Measurements from ENCODE around the gene SPIRE1.

Gene SPIRE1

DNA sequence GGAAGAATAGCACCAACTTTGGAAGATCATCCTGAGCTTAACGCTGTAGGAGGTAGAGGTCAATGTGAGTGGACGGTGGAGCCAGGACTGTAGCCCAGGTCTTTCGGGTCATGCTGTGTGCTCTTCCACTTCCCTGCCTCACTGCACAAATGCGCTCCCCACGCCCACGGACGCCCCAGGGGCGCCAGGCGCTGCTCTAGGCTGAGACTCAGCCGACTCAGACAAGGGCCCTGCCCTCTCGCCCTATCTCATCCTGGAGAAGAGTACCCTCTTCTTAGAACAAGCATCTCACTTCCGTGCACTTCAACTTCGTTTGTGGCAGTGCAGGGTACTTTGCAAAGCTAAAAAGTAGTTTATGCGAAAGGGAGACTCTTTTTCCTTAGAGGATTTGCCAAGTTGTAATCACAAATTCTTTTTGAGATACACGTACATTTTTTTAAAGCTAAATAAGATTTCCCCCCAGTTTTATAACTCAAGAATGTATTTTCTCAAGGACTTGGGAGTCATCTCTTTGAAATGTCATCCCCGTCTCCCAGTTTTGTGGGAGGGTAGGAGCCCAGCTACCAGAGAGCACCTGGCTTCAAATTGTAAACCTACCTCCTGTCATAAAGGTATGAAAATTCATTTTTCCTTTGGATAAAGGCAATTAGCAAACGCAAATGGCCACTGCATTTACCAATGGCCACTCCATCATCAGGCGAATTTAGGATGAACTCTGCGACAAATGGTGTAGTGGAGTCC is 251.4 kb downstream of the SPIRE1 start:
- peak; percentile 33 for DNase-seq

DNA sequence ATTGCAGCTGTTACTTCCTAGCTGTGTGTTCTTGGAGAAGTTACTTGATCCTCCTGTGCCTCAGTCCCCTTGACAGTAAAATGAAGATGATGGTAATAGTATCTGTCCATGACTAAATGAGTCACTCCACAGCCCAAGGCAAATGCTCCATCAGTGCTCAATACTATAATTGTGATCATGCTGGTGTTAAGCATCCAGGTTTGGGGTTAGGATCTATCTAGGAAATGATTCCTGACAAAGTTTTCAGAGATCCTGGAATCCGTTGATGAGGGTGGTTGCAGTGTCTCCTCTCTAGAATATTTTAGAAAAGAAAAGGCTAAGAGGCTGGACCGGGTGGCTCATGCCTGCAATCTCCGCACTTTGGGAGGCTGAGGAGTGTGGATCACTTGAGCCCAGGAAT is 252.8 kb downstream of the SPIRE1 start:
- DNase-seq = no peak

DNA sequence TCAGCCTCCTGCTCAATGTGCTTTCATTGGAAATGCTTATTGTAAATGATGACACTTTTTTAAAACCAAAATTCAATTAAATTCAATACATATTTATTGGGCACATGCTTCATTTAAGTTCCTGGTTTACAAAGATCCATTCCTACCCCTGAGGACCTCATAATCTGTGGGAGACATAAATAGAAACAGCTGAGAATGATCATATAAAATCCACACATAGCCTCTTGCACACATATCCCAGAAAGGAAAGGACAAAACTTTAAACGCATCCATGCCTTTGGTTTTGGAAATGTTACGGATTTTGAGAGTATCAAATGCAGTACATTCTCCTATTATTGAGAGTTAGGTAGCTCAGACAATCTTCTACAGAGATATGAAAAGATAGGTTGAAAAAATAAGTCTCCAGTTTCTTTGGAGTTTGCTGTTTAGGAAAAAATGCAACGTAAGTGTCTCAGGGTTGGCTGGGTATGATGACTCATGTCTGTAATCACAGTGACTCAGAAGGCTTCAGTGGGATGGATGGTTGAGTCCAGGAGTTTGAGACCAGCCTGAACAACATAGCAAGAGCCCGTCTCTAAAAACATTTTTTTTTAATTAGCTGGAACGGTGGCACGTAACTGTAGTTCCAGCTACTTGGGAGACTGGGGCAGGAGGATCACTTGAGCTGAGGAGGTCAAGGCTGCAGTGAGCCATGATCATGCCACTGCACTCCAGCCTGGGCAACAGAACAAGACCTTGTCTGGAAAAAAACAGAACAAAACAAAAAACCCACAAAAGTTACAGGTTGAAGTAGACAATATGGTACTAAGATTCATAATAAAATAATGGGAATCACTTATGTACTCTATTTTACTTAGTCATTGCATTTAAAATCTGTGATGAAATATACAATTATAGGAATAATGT is 254.1 kb downstream of the SPIRE1 start:
- DNase-seq = no peak

DNA sequence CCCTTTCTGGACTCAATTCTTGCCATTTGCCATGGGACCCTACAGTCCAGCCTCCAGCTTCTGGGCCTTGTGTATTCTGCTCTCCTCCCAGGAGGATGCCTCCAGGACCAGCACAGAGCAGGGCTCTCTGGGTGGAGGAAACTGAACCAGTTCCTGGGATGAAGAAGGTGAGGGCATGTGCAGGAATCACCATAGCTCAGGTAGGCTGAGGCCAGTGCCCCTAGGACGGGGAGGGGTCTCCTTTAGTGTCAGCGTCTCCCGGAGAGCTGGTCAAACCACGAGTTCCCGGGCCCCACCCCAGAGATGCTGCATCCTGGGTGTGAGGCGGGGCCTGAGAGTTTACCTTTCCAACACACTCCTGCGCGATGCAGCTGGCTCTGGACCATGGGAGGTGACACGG is 256.0 kb downstream of the SPIRE1 start:
- DNase-seq = no peak

DNA sequence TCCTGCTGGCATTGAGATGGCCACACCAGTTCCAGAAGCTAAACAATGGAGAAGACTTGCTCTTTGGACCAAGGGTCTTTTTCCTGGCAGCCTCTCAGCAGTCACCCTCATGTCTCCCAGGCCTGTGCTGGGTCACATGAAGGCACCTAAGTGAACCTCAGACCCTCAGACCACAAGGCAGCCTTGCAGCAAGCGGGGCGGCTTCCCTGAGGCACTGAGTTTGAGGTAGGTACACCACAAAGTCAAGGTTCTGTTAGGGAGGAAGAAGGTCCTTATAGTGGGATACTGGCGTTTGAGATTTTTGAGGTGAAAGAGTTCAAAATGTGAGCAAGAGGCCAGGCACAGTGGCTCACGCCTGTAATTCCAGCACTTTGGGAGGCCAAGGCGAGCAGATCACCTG is 258.7 kb downstream of the SPIRE1 start:
- no peak for DNase-seq

DNA sequence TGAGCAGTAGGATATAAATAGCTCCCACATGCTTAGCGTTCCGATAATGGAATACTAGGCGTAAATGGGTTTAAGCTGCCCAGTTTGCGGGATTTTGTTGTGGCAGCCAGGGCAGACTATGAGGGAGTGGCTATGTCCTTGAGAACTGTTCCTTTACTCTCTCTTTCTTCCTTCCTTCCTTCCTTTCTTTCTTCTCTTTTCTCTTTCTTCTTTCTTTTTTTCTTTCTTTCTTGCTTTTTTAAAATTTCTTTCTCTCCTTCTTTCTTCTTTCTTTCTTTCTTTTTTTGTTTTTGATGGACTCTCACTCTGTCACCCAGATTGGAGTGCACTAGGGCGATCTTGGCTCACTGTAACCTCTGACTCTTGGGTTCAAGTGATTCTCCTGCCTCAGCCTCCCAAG is 259.3 kb downstream of the SPIRE1 start:
- no peak for DNase-seq

DNA sequence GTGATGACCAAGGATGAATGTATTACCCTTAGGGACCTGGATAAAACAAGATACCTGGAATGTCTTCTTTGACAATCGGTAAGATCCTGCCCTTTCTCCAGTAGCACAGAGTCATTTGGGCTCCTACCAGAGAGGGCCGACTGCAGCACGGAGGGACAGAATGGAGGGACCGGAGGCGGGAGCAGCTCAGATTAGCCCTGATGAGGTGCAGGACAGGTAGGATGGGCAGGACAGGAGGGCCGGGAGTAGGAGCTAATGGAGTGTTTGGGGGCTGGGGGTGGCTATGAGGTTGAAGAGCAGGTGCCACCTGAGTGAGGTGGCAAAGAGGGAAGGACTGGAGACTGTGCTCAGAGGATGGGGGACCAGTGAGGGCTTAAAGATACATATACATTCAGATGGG is 260.1 kb downstream of the SPIRE1 start:
- DNase-seq = no peak

DNA sequence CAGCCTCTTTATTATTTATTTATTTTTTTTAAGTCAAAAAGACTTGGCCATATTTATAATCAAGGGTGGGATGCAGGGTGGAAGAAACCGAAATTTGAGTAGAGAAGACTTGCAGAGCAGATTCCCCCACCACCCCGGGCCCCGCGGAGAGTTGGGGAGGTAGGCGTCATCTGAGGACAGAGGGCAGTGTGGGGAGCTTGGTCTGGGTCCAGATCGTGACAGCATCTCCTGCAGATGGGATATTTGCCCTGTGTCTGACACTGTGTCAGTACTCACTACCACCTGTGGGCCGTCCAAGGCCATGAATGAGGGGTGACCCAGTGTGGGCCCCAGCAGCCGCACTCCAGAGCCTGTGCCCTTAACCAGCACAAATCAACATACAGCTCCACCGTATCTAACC is 260.7 kb downstream of the SPIRE1 start:
- DNase-seq = no peak

Measured in stimulated activated CD8-positive, alpha-beta memory T cell treated with anti-CD3 and anti-CD28 coated beads, Interleukin-4, amount 100 ng/mL, for 48 hours (primary cell).